HL-60 (cell line): Measurements from ENCODE around the gene RAP1GAP2.

ENCODE experiments used
- GABPA ChIP-seq: IDR thresholded peaks from 2 replicates; pipeline ENCODE4 v1.6.1; 2012; ENCODE audit warnings: low read depth
- POLR2AphosphoS5 ChIP-seq: IDR thresholded peaks from 2 replicates; pipeline ENCODE4 v1.6.1; 2012; ENCODE audit warnings: low read depth
- SPI1 ChIP-seq: IDR thresholded peaks from 2 replicates; pipeline ENCODE4 v1.6.1; 2012; ENCODE audit warnings: low read depth, mild to moderate bottlenecking, borderline replicate concordance
- TF ChIP-seq, protein P1 (sequence below): IDR thresholded peaks from one replicate; pipeline ENCODE4 v1.5.1; 2011; ENCODE audit warnings: low read length, control low read depth, inconsistent platforms; ENCODE audit not compliant: insufficient read depth
- TF ChIP-seq, protein P2 (sequence below): IDR thresholded peaks from 2 replicates; pipeline ENCODE4 v1.6.1; 2012; ENCODE audit warnings: low read depth; ENCODE audit not compliant: insufficient replicate concordance

DNA sequence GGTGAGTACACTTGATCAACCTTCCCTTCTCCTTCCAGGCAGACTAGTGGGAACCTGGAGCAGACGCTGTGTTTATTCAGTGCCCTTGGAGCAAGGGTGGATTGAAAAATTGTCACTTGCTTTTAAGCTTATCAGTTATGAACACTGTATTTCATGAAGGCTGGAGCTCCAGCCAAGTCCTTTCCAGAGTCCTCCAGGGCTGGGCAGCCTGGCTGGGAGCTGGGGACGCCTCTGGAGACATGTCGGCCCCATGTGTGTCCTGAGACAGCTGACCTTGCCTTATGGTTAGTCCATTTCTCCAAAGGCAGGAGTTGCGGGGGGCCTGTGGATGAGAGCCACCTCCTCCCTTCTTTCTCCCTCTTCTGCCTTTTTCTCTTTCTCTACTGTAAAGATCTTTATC, 67.0 kb downstream of the RAP1GAP2 start:
- TF ChIP-seq, protein P1, sequence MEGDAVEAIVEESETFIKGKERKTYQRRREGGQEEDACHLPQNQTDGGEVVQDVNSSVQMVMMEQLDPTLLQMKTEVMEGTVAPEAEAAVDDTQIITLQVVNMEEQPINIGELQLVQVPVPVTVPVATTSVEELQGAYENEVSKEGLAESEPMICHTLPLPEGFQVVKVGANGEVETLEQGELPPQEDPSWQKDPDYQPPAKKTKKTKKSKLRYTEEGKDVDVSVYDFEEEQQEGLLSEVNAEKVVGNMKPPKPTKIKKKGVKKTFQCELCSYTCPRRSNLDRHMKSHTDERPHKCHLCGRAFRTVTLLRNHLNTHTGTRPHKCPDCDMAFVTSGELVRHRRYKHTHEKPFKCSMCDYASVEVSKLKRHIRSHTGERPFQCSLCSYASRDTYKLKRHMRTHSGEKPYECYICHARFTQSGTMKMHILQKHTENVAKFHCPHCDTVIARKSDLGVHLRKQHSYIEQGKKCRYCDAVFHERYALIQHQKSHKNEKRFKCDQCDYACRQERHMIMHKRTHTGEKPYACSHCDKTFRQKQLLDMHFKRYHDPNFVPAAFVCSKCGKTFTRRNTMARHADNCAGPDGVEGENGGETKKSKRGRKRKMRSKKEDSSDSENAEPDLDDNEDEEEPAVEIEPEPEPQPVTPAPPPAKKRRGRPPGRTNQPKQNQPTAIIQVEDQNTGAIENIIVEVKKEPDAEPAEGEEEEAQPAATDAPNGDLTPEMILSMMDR: no peak
- no peak for TF ChIP-seq POLR2AphosphoS5
- TF ChIP-seq GABPA: no peak
- TF ChIP-seq, protein P2, sequence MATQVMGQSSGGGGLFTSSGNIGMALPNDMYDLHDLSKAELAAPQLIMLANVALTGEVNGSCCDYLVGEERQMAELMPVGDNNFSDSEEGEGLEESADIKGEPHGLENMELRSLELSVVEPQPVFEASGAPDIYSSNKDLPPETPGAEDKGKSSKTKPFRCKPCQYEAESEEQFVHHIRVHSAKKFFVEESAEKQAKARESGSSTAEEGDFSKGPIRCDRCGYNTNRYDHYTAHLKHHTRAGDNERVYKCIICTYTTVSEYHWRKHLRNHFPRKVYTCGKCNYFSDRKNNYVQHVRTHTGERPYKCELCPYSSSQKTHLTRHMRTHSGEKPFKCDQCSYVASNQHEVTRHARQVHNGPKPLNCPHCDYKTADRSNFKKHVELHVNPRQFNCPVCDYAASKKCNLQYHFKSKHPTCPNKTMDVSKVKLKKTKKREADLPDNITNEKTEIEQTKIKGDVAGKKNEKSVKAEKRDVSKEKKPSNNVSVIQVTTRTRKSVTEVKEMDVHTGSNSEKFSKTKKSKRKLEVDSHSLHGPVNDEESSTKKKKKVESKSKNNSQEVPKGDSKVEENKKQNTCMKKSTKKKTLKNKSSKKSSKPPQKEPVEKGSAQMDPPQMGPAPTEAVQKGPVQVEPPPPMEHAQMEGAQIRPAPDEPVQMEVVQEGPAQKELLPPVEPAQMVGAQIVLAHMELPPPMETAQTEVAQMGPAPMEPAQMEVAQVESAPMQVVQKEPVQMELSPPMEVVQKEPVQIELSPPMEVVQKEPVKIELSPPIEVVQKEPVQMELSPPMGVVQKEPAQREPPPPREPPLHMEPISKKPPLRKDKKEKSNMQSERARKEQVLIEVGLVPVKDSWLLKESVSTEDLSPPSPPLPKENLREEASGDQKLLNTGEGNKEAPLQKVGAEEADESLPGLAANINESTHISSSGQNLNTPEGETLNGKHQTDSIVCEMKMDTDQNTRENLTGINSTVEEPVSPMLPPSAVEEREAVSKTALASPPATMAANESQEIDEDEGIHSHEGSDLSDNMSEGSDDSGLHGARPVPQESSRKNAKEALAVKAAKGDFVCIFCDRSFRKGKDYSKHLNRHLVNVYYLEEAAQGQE: no peak
- TF ChIP-seq SPI1: no peak
